GM21786 (cell line): ENCODE measurements around the gene FRMPD1.

Experiments
- ATAC-seq: cut with Tn5 transposase; IDR thresholded peaks from one replicate; pipeline ENCODE4 v1.9.1; 2021; ENCODE audit not compliant: unreplicated experiment

FRMPD1 gene

GRCh38 chr9:37625758-37626147, 25.0 kb upstream of the FRMPD1 start:
- no peak for ATAC-seq

GRCh38 chr9:37626708-37627292, 24.0 kb upstream of the FRMPD1 start:
- ATAC-seq, result no peak

GRCh38 chr9:37632479-37632878, 18.3 kb upstream of the FRMPD1 start:
- no peak for ATAC-seq

GRCh38 chr9:37635808-37636207, 14.9 kb upstream of the FRMPD1 start:
- no peak for ATAC-seq

- ATAC-seq, result no peak
These were observed 14.0 kb upstream of the FRMPD1 start for GRCh38 chr9:37636511-37637448.

GRCh38 chr9:37639109-37639762, 11.5 kb upstream of the FRMPD1 start:
- ATAC-seq, result no peak

GRCh38 chr9:37639841-37640240, 10.9 kb upstream of the FRMPD1 start:
- no peak for ATAC-seq

GRCh38 chr9:37640246-37640645, 10.5 kb upstream of the FRMPD1 start:
- ATAC-seq, result no peak

- ATAC-seq, result no peak
These were observed 9.4 kb upstream of the FRMPD1 start for GRCh38 chr9:37641331-37641730.

- no peak for ATAC-seq
These were observed 7.5 kb upstream of the FRMPD1 start for GRCh38 chr9:37643214-37643613.

GRCh38 chr9:37645903-37646506, 4.7 kb upstream of the FRMPD1 start:
- no peak for ATAC-seq

- ATAC-seq, result no peak
These were observed 368 bp upstream of the FRMPD1 start for GRCh38 chr9:37650299-37650872.

GRCh38 chr9:37652261-37652660, 1.5 kb downstream of the FRMPD1 start:
- no peak for ATAC-seq

- ATAC-seq, result no peak
These were observed 2.6 kb downstream of the FRMPD1 start for GRCh38 chr9:37653385-37653784.

- no peak for ATAC-seq
These were observed 6.2 kb downstream of the FRMPD1 start for GRCh38 chr9:37656936-37657335.

GRCh38 chr9:37660691-37661090, 9.9 kb downstream of the FRMPD1 start:
- no peak for ATAC-seq

- no peak for ATAC-seq
These were observed 13.2 kb downstream of the FRMPD1 start for GRCh38 chr9:37663926-37664325.

GRCh38 chr9:37667706-37668105, 17.0 kb downstream of the FRMPD1 start:
- no peak for ATAC-seq

- ATAC-seq, result no peak
These were observed 17.4 kb downstream of the FRMPD1 start for GRCh38 chr9:37668116-37668601.

GRCh38 chr9:37669232-37669631, 18.5 kb downstream of the FRMPD1 start:
- no peak for ATAC-seq

- no peak for ATAC-seq
These were observed 24.9 kb downstream of the FRMPD1 start for GRCh38 chr9:37675661-37676060.
